Measurements from ENCODE around the gene CLEC18B.
"Not testable (repeated sequence)": the region's sequence is repeated elsewhere in the genome, so short reads cannot be mapped to it uniquely, and the experiment has no call there.

CLEC18B gene

DNA sequence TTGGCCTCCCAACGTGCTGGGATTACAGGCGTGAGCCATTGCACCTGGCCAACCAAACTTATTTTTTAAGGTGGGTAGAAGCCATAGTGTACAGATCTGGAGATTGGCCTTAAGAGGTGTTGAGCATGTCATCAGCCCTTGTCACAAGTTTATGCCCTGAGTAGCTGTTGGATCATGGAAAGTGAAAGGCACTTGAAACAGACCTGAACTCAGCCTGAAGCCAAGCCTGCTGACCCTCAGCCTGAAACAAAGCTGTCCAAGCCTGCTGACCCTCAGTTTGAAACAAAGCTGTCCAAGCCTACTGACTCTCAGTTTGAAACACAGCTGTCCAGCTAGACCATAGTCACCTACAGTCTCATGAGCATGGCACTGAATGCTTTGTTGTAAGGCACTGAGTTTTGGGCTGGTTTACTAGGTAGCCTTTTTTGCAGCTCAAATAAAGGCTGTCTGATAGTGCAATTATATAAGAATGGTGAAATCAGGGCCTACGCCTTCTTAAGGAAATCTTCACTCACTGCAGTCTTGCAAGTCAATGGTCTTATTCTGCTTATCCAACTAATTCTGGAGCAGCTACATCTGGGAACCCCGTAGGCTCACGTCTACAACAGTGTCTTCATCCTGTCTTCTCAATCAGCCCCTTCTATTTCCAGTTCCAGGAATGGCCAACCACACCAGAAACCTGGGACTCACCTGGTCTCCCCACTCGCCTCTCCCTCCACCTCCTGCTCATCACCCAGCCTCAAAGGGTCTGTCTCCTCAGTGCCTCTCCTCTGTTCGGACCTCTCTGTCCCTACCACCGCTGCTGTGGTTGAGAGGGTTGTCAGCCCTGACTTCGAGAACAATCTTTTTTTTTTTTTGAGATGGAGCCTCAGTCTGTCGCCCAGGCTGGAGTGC is 48.1 kb downstream of the CLEC18B start:
- TF ChIP-seq, protein P1, sequence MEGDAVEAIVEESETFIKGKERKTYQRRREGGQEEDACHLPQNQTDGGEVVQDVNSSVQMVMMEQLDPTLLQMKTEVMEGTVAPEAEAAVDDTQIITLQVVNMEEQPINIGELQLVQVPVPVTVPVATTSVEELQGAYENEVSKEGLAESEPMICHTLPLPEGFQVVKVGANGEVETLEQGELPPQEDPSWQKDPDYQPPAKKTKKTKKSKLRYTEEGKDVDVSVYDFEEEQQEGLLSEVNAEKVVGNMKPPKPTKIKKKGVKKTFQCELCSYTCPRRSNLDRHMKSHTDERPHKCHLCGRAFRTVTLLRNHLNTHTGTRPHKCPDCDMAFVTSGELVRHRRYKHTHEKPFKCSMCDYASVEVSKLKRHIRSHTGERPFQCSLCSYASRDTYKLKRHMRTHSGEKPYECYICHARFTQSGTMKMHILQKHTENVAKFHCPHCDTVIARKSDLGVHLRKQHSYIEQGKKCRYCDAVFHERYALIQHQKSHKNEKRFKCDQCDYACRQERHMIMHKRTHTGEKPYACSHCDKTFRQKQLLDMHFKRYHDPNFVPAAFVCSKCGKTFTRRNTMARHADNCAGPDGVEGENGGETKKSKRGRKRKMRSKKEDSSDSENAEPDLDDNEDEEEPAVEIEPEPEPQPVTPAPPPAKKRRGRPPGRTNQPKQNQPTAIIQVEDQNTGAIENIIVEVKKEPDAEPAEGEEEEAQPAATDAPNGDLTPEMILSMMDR (IDR thresholded peaks at IDR 0.05; ENCODE audit: borderline replicate concordance, insufficient read depth, low read depth, low read length), result no peak
- H3K4me3 ChIP-seq (ENCODE audit: low read depth, low read length), result no peak overlapping the region

DNA sequence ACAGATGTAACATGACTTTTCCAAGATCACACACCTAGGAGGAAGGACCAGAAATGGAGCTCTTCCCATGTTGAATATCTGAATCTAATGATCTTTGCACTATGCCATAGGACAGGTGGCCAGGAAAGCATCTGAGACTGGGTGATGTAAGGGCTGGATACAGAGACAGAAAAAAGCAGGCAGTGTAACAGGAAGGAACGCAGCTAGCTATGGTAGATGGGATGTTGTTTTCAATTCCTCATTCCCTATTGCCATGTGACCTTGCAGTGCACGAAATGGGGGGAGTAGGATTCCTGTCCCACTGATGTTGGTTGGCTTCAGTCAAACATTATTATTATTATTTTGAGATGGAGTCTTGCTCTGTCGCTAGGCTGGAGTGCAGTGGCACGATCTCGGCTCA is 48.9 kb downstream of the CLEC18B start:
- TF ChIP-seq, protein P1 (IDR thresholded peaks at IDR 0.05; ENCODE audit: borderline replicate concordance, insufficient read depth, low read depth, low read length), result no peak
- H3K4me3 ChIP-seq (ENCODE audit: low read depth, low read length), result no peak overlapping the region

DNA sequence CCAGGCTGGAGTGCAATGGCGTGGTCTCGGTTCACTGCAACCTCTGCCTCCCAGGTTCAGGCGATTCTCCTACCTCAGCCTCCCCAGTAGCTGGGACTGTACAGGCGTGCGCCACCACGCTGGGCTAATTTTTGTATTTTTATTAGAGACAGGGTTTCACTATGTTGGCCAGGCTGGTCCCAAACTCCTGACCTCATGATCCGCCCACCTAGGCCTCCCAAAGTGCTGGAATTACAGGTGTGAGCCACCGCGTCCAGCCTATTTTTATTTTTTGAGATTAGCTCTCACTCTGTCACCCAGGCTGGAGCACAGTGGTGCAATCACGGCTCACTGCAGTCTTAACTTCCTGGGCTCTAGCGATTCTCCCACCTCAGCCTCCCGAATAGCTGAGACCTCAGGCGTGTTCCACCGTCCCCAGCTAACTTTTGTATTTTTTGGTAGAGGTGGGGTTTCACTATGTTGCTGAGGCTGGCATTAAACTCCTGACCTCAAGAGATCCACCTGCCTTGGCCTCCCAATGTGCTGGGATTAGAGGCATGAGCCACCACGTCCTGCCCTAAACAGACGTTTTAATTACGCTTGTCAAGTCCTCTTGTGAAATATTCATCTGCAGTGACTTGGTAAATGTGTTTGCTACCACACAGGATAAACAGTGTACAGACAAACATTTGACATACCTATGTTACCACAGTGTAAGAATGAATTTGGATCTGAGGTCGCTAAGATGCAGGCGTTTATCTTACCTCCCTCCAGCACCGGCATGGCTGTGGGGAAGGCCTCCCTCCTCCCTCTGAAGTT is 50.7 kb downstream of the CLEC18B start:
- H3K4me3 ChIP-seq (ENCODE audit: low read depth, low read length), result not testable (repeated sequence)

DNA sequence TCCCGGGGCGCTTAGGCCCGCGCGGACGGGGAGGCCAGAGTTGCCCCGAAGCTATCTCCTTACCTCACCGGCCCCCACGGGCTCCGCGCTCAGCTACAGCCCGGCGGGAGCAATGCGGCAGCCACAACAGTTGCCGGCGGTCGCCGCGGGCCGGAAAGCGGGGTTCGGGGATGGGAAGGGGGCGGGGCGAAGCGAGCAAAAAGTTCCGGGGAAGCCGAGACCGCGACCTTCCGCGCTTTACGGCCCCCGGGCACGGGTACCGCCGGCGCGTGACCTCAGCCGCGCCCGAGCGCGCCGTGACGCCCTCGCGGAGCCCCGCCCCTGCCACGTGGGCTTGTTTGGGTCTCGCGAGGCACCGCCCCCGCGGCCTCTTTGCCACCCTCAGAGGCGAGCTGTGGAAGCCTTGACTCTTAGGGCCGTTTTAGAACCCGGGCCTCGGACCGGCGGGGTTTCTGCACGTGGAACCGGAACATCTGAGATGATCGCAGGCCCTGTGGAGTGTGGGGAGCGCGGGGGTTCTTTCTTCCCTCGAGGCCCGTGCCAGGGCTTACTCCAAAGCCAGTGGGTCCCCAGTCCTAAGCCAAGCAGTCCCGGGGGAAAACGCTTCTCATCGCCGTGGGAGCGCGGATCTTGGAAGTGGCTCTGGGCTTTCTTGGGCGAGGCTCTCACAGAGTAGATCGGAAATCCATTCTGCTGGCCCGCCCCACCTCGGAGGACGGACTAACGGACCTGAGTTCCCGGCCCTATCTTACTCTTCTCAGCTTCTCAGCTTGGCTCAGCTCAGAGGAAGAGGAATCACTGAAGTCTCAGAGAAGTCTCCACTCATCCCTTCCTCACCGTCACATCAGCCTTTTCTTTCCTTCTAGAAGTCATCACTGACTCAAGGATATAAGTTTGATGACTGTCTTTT is 53.0 kb downstream of the CLEC18B start:
- peak overlapping the region; percentile 74 for H3K4me3 ChIP-seq (ENCODE audit: low read depth, low read length)

DNA sequence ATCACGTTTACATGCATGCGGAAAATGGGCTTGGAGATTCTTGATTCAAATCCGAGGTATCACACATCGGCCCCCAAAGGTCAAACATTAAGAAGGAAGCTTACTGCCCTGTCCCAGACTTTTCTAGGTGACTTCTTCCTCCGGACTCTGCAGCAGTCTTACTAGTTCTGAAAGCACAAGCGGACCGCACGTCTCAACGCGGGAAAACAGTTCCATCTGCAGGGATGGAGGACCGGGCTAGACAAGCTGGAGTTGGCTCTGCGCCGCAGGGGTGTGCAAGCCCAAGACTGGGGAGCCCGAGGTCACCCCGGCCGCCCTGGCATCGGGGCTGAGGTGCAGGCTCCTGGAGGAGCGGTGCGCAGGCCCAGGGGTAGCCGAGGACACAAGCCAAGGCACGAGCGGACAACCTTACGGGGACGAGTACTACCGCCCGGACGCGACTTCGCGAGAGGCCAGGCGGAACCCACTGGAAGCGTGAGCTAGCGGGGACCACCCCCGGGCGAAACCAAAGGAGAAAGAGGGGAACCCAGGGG is 53.7 kb downstream of the CLEC18B start:
- peak overlapping the region; percentile 74 for H3K4me3 ChIP-seq (ENCODE audit: low read depth, low read length)

DNA sequence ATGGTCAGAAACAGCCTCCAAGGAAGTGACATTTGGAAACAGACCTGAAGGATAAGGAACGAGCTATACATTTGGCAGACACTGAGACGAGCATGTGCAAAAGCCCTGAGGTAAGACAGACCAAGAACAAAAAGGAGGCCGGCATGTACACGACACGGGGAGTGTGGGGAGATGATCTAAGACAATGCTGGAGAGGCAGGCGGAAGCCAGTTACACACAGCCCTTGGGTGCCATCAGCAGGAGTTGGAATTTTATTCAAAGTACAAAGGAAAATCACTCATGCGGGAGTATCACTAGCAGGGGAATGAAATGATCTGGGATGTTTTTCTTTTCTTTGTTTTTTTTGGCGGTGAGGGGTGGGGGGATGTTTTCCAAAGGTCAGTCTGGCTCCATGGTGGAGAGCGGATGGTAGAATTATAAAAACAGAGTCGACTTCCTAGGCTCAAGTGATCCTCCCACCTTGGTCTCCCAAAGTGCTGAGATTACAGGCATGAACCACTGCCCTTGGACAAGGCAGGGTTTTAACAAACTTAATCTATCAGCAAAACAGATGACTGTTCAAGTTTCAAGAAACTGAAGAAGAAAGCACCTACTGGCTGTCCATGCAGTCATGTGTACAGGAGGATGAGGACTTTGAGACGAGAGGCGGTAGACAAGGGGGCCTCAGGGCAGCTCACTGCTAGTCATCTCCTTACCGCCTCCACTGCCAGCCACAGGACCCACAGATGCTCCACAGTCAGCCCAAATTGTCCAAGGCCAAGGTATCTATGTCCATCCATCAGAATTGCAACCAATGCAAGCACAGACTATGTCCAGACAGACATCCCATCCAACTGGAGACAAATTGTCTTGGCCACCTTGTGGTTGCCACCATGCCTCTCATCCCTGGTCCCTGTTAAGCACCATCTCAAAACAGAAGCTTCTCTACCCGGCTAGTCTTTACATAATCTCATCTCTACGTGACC is 59.4 kb downstream of the CLEC18B start:
- not testable (repeated sequence) for H3K4me3 ChIP-seq (ENCODE audit: low read depth, low read length)

Data from GM12875 (cell line).